IMR-90 (cell line): ENCODE measurements around the gene ESD. TPM values are rescaled to one million over a fixed set of nuclear protein-coding genes. Genes with fewer than 3 reads are reported as not detected.
A peak's percentile ranks its signal among the peaks of the same experiment; 100 is the strongest.

Source experiments
- ATAC-seq: fragments of 200-7000 bp; cut with Tn5 transposase; 2 replicates; pipeline ENCODE4 v1.9.1; 2020; ENCODE audit warnings: low read depth, mild to moderate bottlenecking, moderate library complexity
- BruUV-seq: library from RNA; stranded (reverse); fragments of 400-500 nt; replicated peaks from 2 replicates; lab custom pipeline; 2021; lab: Mats Ljungman, UMichigan
- CTCF ChIA-PET: fragments of 300-600 bp; formaldehyde crosslinking; extraction: SDS; loops from one replicate; lab custom pipeline; 2021; ENCODE audit warnings: antibody characterized with exemption; lab: Yijun Ruan, JAX
- POLR2A ChIA-PET: fragments of 300-600 bp; sonication (Branson Sonifier 250); formaldehyde crosslinking; loops from one replicate; lab custom pipeline; 2022; ENCODE audit warnings: antibody characterized with exemption; ENCODE audit not compliant: unreplicated experiment; lab: Charles Lee
- DNase-seq: peaks from one replicate; pipeline ENCODE4 v3.0.0; 2013
- H2AFZ ChIP-seq: replicated peaks from 2 replicates; pipeline ENCODE3; 2013; ENCODE audit warnings: low read length, mild to moderate bottlenecking; ENCODE audit not compliant: poor library complexity
- H2AK5ac ChIP-seq: 2 replicates; pipeline ENCODE4 v1.6.1; 2013; ENCODE audit warnings: low read depth, low read length, inconsistent platforms
- H2AK9ac ChIP-seq: replicated peaks from 2 replicates; pipeline ENCODE3; 2013; ENCODE audit warnings: mild to moderate bottlenecking, low read depth, low read length, moderate library complexity; ENCODE audit not compliant: poor library complexity
- H2BK120ac ChIP-seq: 2 replicates; pipeline ENCODE4 v1.6.1; 2013; ENCODE audit warnings: low read depth, low read length, inconsistent platforms
- H2BK15ac ChIP-seq: 3 replicates; pipeline ENCODE4 v1.6.1; 2013; ENCODE audit warnings: low read depth, low read length, inconsistent platforms
- H2BK20ac ChIP-seq: 2 replicates; pipeline ENCODE4 v1.6.1; 2013; ENCODE audit warnings: low read depth, mild to moderate bottlenecking, inconsistent platforms, low read length, moderate library complexity
- H2BK5ac ChIP-seq: 2 replicates; pipeline ENCODE4 v1.6.1; 2013; ENCODE audit warnings: mild to moderate bottlenecking, low read depth, low read length, inconsistent platforms; ENCODE audit not compliant: poor library complexity, severe bottlenecking
- H3K14ac ChIP-seq: replicated peaks from 2 replicates; pipeline ENCODE4 v1.6.1; 2013; ENCODE audit warnings: low read depth, low read length, inconsistent platforms
- H3K18ac ChIP-seq: 2 replicates; pipeline ENCODE4 v1.6.1; 2013; ENCODE audit warnings: low read depth, low read length, control low read depth
- H3K23ac ChIP-seq: 2 replicates; pipeline ENCODE4 v1.6.1; 2013; ENCODE audit warnings: low read depth, low read length, inconsistent platforms
- H3K27ac ChIP-seq: 2 replicates; pipeline ENCODE4 v1.5.1; 2013; ENCODE audit warnings: mild to moderate bottlenecking, control low read depth, low read length; ENCODE audit not compliant: insufficient read depth
- H3K27me3 ChIP-seq: 2 replicates; pipeline ENCODE4 v1.6.1; 2013; ENCODE audit warnings: low read length; ENCODE audit not compliant: control insufficient read depth, insufficient read depth
- H3K36me3 ChIP-seq: 2 replicates; pipeline ENCODE4 v1.6.1; 2013; ENCODE audit warnings: low read length, mixed read lengths; ENCODE audit not compliant: control insufficient read depth, insufficient read depth
- H3K4ac ChIP-seq: 2 replicates; pipeline ENCODE4 v1.6.1; 2013; ENCODE audit warnings: low read depth, low read length, inconsistent platforms
- H3K4me1 ChIP-seq: 2 replicates; pipeline ENCODE4 v1.6.1; 2013; ENCODE audit warnings: low read length, mixed read lengths; ENCODE audit not compliant: control insufficient read depth, insufficient read depth
- H3K4me2 ChIP-seq: 2 replicates; pipeline ENCODE4 v1.6.1; 2013; ENCODE audit warnings: low read depth, mild to moderate bottlenecking, control low read depth, low read length, moderate library complexity
- H3K4me3 ChIP-seq: 2 replicates; pipeline ENCODE4 v1.5.1; 2013; ENCODE audit warnings: low read depth, mild to moderate bottlenecking, control low read depth, low read length, moderate library complexity; ENCODE audit not compliant: insufficient read depth
- H3K56ac ChIP-seq: 2 replicates; pipeline ENCODE4 v1.6.1; 2013; ENCODE audit warnings: low read length, inconsistent platforms; ENCODE audit not compliant: insufficient read depth; ENCODE audit errors: extremely low read depth
- H3K79me1 ChIP-seq, 2 experiments: 2 replicates each; pipeline ENCODE4 v1.6.1; 2013; ENCODE audit warnings: low read length in 2 of 2, inconsistent platforms in 1 of 2, low read depth in 1 of 2
- H3K9ac ChIP-seq: 2 replicates; pipeline ENCODE4 v1.6.1; 2013; ENCODE audit warnings: low read depth, low read length, control low read depth
- H3K9me1 ChIP-seq: 2 replicates; pipeline ENCODE4 v1.6.1; 2013; ENCODE audit warnings: low read length, inconsistent platforms; ENCODE audit not compliant: insufficient read depth
- H3K9me3 ChIP-seq: 2 replicates; pipeline ENCODE4 v1.6.1; 2013; ENCODE audit warnings: low read length; ENCODE audit not compliant: control insufficient read depth, insufficient read depth
- H4K20me1 ChIP-seq: 2 replicates; pipeline ENCODE4 v1.6.1; 2013; ENCODE audit warnings: low read length, inconsistent platforms; ENCODE audit not compliant: insufficient read depth
- H4K5ac ChIP-seq: 2 replicates; pipeline ENCODE4 v1.6.1; 2013; ENCODE audit warnings: mild to moderate bottlenecking, low read depth, low read length, control low read depth
- H4K8ac ChIP-seq, 2 experiments: 2 replicates each; pipeline ENCODE4 v1.6.1; 2013; ENCODE audit warnings: low read depth in 2 of 2, low read length in 2 of 2, control low read depth in 1 of 2, inconsistent platforms in 1 of 2
- H4K91ac ChIP-seq: 2 replicates; pipeline ENCODE4 v1.6.1; 2013; ENCODE audit warnings: low read depth, low read length, inconsistent platforms; ENCODE audit not compliant: insufficient read depth
- CHD1 ChIP-seq: IDR thresholded peaks from 2 replicates; pipeline ENCODE4 v1.6.1; 2012; ENCODE audit warnings: low read depth, low read length, improper control_type of control experiment
- CTCF ChIP-seq: conservative IDR thresholded peaks from 2 replicates; pipeline ENCODE4 v1.5.1; 2012; ENCODE audit warnings: mild to moderate bottlenecking, low read depth, low read length, improper control_type of control experiment
- ELK1 ChIP-seq: fragments of 150-350 bp; IDR thresholded peaks from 2 replicates; pipeline ENCODE4 v1.6.1; 2016; ENCODE audit warnings: low read depth, mild to moderate bottlenecking, low read length, moderate library complexity, borderline replicate concordance
- FOS ChIP-seq: fragments of 150-350 bp; IDR thresholded peaks from 2 replicates; pipeline ENCODE4 v1.6.1; 2016; ENCODE audit warnings: low read depth, low read length
- MAFK ChIP-seq: IDR thresholded peaks from 2 replicates; pipeline ENCODE4 v1.6.1; 2012; ENCODE audit warnings: low read depth, low read length, improper control_type of control experiment
- MAZ ChIP-seq: IDR thresholded peaks from 2 replicates; pipeline ENCODE4 v1.6.1; 2012; ENCODE audit warnings: low read depth, mild to moderate bottlenecking, low read length, improper control_type of control experiment, moderate library complexity, borderline replicate concordance
- MXI1 ChIP-seq: IDR thresholded peaks from 2 replicates; pipeline ENCODE4 v1.6.1; 2012; ENCODE audit warnings: low read depth, mild to moderate bottlenecking, low read length, moderate library complexity, borderline replicate concordance
- NFE2L2 ChIP-seq: fragments of 150-350 bp; IDR thresholded peaks from 2 replicates; pipeline ENCODE4 v1.6.1; 2016; ENCODE audit warnings: low read depth, mild to moderate bottlenecking, low read length
- RAD21 ChIP-seq: IDR thresholded peaks from 2 replicates; pipeline ENCODE4 v1.6.1; 2012; ENCODE audit warnings: low read length, improper control_type of control experiment
- RCOR1 ChIP-seq: IDR thresholded peaks from 2 replicates; pipeline ENCODE4 v1.6.1; 2012; ENCODE audit warnings: mild to moderate bottlenecking, low read length, improper control_type of control experiment; ENCODE audit not compliant: insufficient replicate concordance
- USF2 ChIP-seq: fragments of 150-350 bp; IDR thresholded peaks from 2 replicates; pipeline ENCODE4 v1.6.1; 2017; ENCODE audit warnings: mild to moderate bottlenecking, antibody characterized with exemption, low read length, low read depth
- WGBS, 2 experiments: methylation state at CpG; one replicate each; pipeline versions ENCODE4 v1.1.5 to v1.1.7; 2013; ENCODE audit warnings: missing lambda C conversion rate in 2 of 2; ENCODE audit not compliant: insufficient read length in 1 of 2; ENCODE audit errors: extremely low coverage in 2 of 2; 5-methylcytosine and 5-hydroxymethylcytosine counted together
- dilution Hi-C: fragments of 300-500 bp; cut with HindIII; formaldehyde crosslinking; loops from one replicate; pipeline ENCODE4 v1.14.3; 2018; ENCODE audit warnings: low sequenced_read_pairs; ENCODE audit not compliant: unreplicated experiment
- in situ Hi-C: fragments of 300-500 bp; cut with MboI; formaldehyde crosslinking; loops from 3 replicates; pipeline ENCODE4 v1.14.3; 2019; ENCODE audit warnings: low sequenced_read_pairs, inconsistent platforms, mixed read lengths
- intact Hi-C: fragments of 100-400 bp; cut with micrococcal nuclease; formaldehyde crosslinking; loops from 2 replicates; pipeline ENCODE4 v1.10.0; 2022
- polyA plus RNA-seq, 3 experiments: library from polyadenylated mRNA; depleted of rRNA; stranded (reverse); fragments of >200 nt; gene quantifications; 2 replicates each; pipeline ENCODE4 v1.2.3, GENCODE V29; 2012; ENCODE audit warnings: low replicate concordance in 1 of 3
- total RNA-seq: library from RNA; depleted of rRNA; stranded (reverse); fragments of >200 nt; gene quantifications from 2 replicates; pipeline ENCODE4 v1.2.3, GENCODE V29; 2012

The ESD gene
- total and polyA plus RNA-seq, 2 of the 4 experiments (the other 2 are of a cell fraction): 90.4 to 135 TPM

GRCh38 chr13:46749951-46750350 lies 47.0 kb downstream of the ESD start:
- intact Hi-C loops: no loop called here
- no peak overlapping the region for H3K27ac ChIP-seq
- H2AFZ ChIP-seq: no peak overlapping the region
- 40% methylated on average over 1 of the region's 2 CpGs; no CpG with 5 or more reads in 1 of the 2 experiments for WGBS, 2 experiments
- ATAC-seq (no peak), DNase-seq (peak; percentile 22)
- H4K8ac ChIP-seq: no peak overlapping the region
- H3K4me2 ChIP-seq: no peak overlapping the region
- no peak overlapping the region for H2BK20ac ChIP-seq
- H3K4ac ChIP-seq: no peak overlapping the region
- ChIA-PET POLR2A (interaction anchor here (0.6 kb wide), 1 partner anchor 429 kb away, joined by 3 read pairs; no protein-coding TSS in a partner anchor), CTCF (no interaction called here)
- H3K4me1 ChIP-seq: no peaks in the 10 kb centered on the region; the same call in 1 of the 2 replicates
- H3K36me3 ChIP-seq: peaks cover 24% of the 10 kb centered on the region
- H2BK120ac ChIP-seq: no peak overlapping the region
- H3K9me3 ChIP-seq: no peaks in the 10 kb centered on the region
- H2AK5ac ChIP-seq: no peak overlapping the region
- H3K14ac ChIP-seq: no peak overlapping the region
- no peak overlapping the region for H3K56ac ChIP-seq
- dilution Hi-C loops: no loop called here
- no peak overlapping the region for H2AK9ac ChIP-seq
- no peak overlapping the region for H3K9ac ChIP-seq
- no peak overlapping the region for H4K5ac ChIP-seq
- H2BK5ac ChIP-seq: no peak overlapping the region
- H2BK15ac ChIP-seq: no peak overlapping the region
- no peaks in the 10 kb centered on the region for H3K27me3 ChIP-seq
- H3K4me3 ChIP-seq: no peak overlapping the region
- H4K20me1 ChIP-seq: no peaks in the 10 kb centered on the region
- TF ChIP-seq FOS (no peak), NFE2L2 (no peak), MAZ (no peak), USF2 (no peak), CHD1 (no peak), RAD21 (no peak), CTCF (no peak), ELK1 (no peak), MXI1 (no peak), MAFK (no peak), RCOR1 (no peak)
- H3K79me1 ChIP-seq: no peaks in the 10 kb centered on the region; a peak in 1 of 4 replicates
- no TSS peak for BruUV-seq
- H4K91ac ChIP-seq: no peak overlapping the region
- no peak overlapping the region for H3K23ac ChIP-seq
- in situ Hi-C loops: no loop called here
- no peak overlapping the region for H3K18ac ChIP-seq
- peaks cover 6% of the 10 kb centered on the region; the same call in 1 of the 2 replicates for H3K9me1 ChIP-seq
